Activated CD8-positive, alpha-beta T cell treated with anti-CD3 and anti-CD28 coated beads for 36 hours (primary cell): ENCODE data around the gene NECAB3. TPM values are rescaled to one million over a fixed set of nuclear protein-coding genes. Genes with fewer than 3 reads are reported as not detected.

Experiments used
- ATAC-seq: fragments of 200-7000 bp; cut with Tn5 transposase; one replicate; pipeline ENCODE4 v1.10.0; 2021; ENCODE audit warnings: mild to moderate bottlenecking, moderate library complexity
- CTCF ChIA-PET: fragments of 350-600 bp; sonication (Branson Sonifier 250); formaldehyde crosslinking; loops from one replicate; lab custom pipeline; 2021; ENCODE audit warnings: antibody characterized with exemption; lab: Charles Lee
- POLR2A ChIA-PET: fragments of 350-600 bp; sonication (Branson Sonifier 250); formaldehyde crosslinking; loops from one replicate; lab custom pipeline; 2021; ENCODE audit warnings: antibody characterized with exemption; lab: Charles Lee
- DNase-seq: peaks from one replicate; pipeline ENCODE4 v3.0.0-alpha.2; 2020
- H3K27ac Mint-ChIP-seq: one replicate; pipeline ENCODE4 v1.8.0; 2021; ENCODE audit warnings: mild to moderate bottlenecking, mixed read lengths
- H3K27me3 Mint-ChIP-seq: one replicate; pipeline ENCODE4 v1.8.0; 2021; ENCODE audit warnings: mixed read lengths
- H3K36me3 Mint-ChIP-seq: one replicate; pipeline ENCODE4 v1.8.0; 2021; ENCODE audit warnings: low read depth, mixed read lengths
- H3K4me1 Mint-ChIP-seq: one replicate; pipeline ENCODE4 v1.8.0; 2021; ENCODE audit warnings: low read depth, mixed read lengths
- H3K4me3 Mint-ChIP-seq: one replicate; pipeline ENCODE4 v1.8.0; 2021; ENCODE audit warnings: mild to moderate bottlenecking, moderate library complexity, mixed read lengths
- H3K9me3 Mint-ChIP-seq: one replicate; pipeline ENCODE4 v1.8.0; 2021; ENCODE audit warnings: mixed read lengths
- intact Hi-C: fragments of 100-400 bp; cut with micrococcal nuclease; formaldehyde crosslinking; loops from one replicate; pipeline ENCODE4 v1.10.0; 2022
- total RNA-seq, 2 experiments: library from RNA; stranded (reverse); gene quantifications; one replicate each; pipeline ENCODE4 v1.2.3, GENCODE V29; 2021
- TF ChIP-seq, protein P1 (sequence below): fragments of 200-600 bp; IDR thresholded peaks from one replicate; pipeline ENCODE4 v1.8.0; 2022; ENCODE audit warnings: antibody characterized with exemption, mild to moderate bottlenecking

NECAB3 gene
- total RNA-seq, 2 experiments from 2014 or later: 13.7 to 16.0 TPM

DNA sequence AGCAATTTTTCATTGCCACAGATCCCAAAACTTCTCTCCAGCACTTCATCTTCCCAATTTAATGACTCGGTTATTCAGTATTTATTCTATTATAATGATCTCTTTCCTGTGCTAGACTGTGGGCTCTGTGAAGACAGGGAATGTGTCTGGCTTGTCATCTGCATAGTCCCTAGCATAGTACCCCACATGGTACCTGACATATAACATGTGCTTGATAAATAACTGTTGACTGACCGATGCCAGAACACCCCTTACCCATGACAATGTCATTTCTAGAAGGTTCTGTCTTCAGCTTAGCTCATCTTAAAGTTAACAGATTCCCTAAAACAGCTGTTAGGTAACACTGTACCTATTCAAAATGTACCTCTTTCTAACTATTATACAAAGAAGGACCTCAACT, 42.3 kb upstream of the NECAB3 start:
- no peak overlapping the region for H3K27ac Mint-ChIP-seq
- ChIA-PET CTCF (interaction anchor here (0.9 kb wide), 1 partner anchor 48 kb away, joined by 3 read pairs; no protein-coding TSS in a partner anchor), POLR2A (no interaction called here)
- intact Hi-C loops: no loop called here
- H3K27me3 Mint-ChIP-seq: no peaks in the 10 kb centered on the region
- no peak for ATAC-seq
- H3K36me3 Mint-ChIP-seq: peaks cover 5% of the 10 kb centered on the region
- H3K4me3 Mint-ChIP-seq: no peak overlapping the region
- TF ChIP-seq, protein P1, sequence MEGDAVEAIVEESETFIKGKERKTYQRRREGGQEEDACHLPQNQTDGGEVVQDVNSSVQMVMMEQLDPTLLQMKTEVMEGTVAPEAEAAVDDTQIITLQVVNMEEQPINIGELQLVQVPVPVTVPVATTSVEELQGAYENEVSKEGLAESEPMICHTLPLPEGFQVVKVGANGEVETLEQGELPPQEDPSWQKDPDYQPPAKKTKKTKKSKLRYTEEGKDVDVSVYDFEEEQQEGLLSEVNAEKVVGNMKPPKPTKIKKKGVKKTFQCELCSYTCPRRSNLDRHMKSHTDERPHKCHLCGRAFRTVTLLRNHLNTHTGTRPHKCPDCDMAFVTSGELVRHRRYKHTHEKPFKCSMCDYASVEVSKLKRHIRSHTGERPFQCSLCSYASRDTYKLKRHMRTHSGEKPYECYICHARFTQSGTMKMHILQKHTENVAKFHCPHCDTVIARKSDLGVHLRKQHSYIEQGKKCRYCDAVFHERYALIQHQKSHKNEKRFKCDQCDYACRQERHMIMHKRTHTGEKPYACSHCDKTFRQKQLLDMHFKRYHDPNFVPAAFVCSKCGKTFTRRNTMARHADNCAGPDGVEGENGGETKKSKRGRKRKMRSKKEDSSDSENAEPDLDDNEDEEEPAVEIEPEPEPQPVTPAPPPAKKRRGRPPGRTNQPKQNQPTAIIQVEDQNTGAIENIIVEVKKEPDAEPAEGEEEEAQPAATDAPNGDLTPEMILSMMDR: no peak
- H3K9me3 Mint-ChIP-seq: no peaks in the 10 kb centered on the region
- DNase-seq: no peak
- H3K4me1 Mint-ChIP-seq: peaks cover 14% of the 10 kb centered on the region

DNA sequence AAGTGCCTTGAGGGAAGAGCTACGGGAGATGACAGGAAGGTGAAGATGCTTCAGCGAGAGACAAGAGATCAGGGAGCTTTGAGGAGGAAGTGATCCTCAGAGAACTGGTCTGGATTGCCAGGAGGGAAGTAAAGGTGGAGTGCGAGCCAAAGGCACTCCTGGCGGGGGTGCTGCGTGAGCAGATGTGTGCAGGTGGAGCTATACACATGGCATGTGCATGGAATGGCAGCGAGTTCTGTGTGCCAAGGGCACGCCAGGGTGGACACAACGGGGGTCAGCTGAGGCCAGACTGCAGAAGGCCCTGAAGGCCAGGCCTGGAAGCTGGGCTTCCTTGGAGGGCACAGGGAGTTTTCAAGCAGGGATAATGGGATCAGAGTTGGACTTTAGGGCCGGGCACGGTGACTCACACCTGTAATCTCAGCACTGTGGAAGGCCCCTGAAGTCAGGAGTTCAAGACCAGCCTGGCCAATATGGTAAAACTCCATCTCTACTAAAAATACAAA, 39.7 kb upstream of the NECAB3 start:
- Mint-ChIP-seq H3K4me1 (peaks cover 20% of the 10 kb centered on the region), H3K36me3 (peaks cover 13% of the 10 kb centered on the region), H3K4me3 (no peak overlapping the region), H3K27me3 (no peaks in the 10 kb centered on the region), H3K9me3 (no peaks in the 10 kb centered on the region), H3K27ac (no peak overlapping the region)
- TF ChIP-seq, protein P1: no peak
- no peak for ATAC-seq
- intact Hi-C loops: no loop called here
- no peak for DNase-seq
- POLR2A ChIA-PET: interaction anchor here (0.7 to 1.2 kb wide), 3 partner anchors 16 to 273 kb away, joined by 3 read pairs; no protein-coding TSS in a partner anchor
- CTCF ChIA-PET: interaction anchor here (1.2 to 1.8 kb wide), 3 partner anchors 18 to 46 kb away, joined by 3 to 4 read pairs (median 3); partner anchors contain the start of gene ZNF341

DNA sequence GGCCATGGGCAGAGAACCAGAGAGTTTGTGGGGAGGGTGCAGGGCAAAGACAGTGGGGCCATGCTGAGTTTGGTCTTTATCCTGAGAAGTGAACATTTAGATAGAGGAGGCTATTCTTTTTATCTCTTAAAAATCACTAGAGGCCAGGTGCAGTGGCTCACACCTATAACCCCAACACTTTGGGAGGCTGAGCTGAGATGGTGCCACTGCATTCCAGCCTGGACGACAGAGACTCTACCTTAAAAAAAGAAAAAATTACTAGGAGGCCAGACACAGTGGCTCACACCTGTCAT, 37.2 kb upstream of the NECAB3 start:
- TF ChIP-seq, protein P1: no peak
- peaks cover 13% of the 10 kb centered on the region for H3K36me3 Mint-ChIP-seq
- ATAC-seq: no peak
- DNase-seq: no peak
- intact Hi-C loops: no loop called here
- ChIA-PET CTCF (no interaction called here), POLR2A (no interaction called here)
- H3K4me3 Mint-ChIP-seq: no peak overlapping the region
- H3K27ac Mint-ChIP-seq: no peak overlapping the region
- no peaks in the 10 kb centered on the region for H3K9me3 Mint-ChIP-seq
- H3K4me1 Mint-ChIP-seq: peaks cover 16% of the 10 kb centered on the region
- no peaks in the 10 kb centered on the region for H3K27me3 Mint-ChIP-seq

DNA sequence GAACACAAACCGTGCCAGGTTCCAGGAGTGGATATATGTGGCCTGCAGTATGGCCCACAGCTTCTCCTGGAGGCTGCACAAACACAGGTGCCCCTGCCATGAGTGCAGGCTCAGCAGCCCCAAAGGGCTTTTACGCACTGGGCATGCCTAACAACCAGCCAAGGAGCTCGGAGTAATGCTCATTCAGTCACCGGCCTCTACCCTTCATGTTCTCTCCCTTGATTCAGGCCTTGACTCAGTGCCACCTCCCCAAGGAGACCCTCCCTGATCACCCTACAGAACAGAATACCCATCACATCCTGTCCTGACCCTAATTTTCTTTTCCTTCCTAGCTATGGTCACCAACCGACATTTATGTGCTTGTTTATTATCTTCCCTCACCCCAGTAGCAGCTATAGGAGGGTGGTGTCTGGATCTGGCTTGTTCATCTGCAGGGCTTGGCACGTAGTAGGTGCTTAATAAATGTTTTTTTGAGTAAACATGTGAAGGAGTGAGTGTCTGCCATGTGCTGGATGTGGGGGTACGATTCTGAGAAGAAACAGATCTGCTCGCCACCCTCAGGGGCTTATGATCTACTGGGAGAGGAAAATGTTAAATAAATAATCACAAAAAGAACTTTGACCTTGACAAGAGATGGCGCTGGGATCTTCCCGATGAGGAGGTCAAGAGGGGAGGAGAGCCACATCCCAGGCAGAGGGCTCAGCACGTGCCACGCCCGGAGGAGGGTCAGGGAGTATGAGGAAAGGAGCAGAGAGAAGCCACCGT, 36.6 kb upstream of the NECAB3 start:
- Mint-ChIP-seq H3K9me3 (no peaks in the 10 kb centered on the region), H3K27me3 (no peaks in the 10 kb centered on the region), H3K36me3 (peaks cover 13% of the 10 kb centered on the region), H3K4me3 (no peak overlapping the region), H3K27ac (no peak overlapping the region), H3K4me1 (peaks cover 16% of the 10 kb centered on the region)
- intact Hi-C loops: no loop called here
- CTCF ChIA-PET: interaction anchor here (0.9 kb wide), 1 partner anchor 152 kb away, joined by 3 read pairs; no protein-coding TSS in a partner anchor
- DNase-seq (no peak), ATAC-seq (no peak)
- TF ChIP-seq, protein P1: no peak
- POLR2A ChIA-PET: no interaction called here

DNA sequence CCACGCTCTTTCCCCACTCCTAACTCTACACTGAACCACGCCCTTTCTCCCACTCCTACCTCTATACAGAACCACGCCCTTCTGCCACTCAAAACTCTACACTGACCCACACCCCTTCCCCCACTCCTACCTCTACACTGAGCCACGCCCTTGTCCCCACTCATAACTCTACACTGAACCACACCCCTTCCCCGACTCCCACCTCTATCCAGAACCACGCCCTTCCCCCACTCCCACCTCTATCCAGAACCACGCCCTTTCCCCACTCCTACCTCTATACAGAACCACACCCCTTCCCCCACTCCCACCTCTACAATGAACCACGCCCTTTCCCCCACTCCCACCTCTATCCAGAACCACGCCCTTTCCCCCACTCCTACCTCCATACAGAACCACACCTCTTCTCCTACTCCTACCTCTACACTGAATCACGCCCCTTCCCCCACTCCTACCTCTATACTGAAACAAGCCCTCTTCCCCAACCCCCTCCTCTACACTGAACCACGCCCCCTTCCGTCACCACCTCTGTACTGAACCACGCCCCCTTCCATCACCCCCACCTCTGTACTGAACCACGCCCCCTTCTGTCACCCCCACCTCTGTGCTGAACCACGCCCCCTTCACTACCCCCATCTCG, 35.8 kb upstream of the NECAB3 start:
- no peak overlapping the region for H3K27ac Mint-ChIP-seq
- TF ChIP-seq, protein P1: no peak
- DNase-seq: no peak

More for the DNA sequence above, 35.8 kb upstream of the NECAB3 start:
- H3K27me3 Mint-ChIP-seq: no peaks in the 10 kb centered on the region
- intact Hi-C loops: no loop called here
- no peaks in the 10 kb centered on the region for H3K9me3 Mint-ChIP-seq
- H3K36me3 Mint-ChIP-seq: peaks cover 13% of the 10 kb centered on the region
- H3K4me1 Mint-ChIP-seq: peaks cover 16% of the 10 kb centered on the region
- H3K4me3 Mint-ChIP-seq: no peak overlapping the region
- CTCF ChIA-PET: interaction anchor here (0.9 kb wide), 1 partner anchor 151 kb away, joined by 3 read pairs; no protein-coding TSS in a partner anchor
- POLR2A ChIA-PET: no interaction called here
- peak; percentile 30 for ATAC-seq
